ENCODE measurements around the gene SIAH3.

DNA sequence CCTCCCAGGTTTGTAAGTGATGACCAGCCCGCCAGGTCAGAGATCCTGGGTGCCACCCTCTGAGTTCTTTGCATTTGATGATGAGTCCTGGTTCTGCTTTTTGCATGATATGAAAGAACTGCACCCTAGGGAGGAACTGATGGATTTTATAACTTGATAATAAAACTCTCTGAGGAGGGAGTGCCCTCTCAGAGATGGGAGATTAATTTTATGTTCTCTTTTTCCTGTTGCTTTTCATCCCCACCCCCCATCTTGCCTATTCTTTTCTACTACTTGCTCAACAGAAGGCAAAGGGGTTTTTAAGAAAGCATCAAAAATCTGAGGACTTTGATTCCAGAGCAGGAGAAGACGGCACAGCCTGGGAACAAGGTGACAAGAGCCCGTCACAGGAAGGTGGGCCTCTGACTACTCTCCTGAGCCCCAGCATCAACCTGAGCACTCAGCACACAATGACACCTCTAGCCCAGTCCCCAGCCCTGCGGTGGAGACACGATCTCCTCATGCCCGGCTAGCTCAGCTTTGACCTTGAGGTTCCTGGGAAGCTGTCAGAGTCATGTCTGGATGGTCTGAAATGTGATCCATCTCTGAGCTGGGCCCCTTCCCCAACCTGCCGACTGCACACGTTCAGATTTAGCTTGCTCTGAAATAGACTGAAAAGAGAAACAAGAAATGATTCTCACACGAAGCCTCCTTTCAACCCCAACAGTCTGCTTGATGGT lies 69.1 kb downstream of the SIAH3 start:
- TF ChIP-seq, protein P1, sequence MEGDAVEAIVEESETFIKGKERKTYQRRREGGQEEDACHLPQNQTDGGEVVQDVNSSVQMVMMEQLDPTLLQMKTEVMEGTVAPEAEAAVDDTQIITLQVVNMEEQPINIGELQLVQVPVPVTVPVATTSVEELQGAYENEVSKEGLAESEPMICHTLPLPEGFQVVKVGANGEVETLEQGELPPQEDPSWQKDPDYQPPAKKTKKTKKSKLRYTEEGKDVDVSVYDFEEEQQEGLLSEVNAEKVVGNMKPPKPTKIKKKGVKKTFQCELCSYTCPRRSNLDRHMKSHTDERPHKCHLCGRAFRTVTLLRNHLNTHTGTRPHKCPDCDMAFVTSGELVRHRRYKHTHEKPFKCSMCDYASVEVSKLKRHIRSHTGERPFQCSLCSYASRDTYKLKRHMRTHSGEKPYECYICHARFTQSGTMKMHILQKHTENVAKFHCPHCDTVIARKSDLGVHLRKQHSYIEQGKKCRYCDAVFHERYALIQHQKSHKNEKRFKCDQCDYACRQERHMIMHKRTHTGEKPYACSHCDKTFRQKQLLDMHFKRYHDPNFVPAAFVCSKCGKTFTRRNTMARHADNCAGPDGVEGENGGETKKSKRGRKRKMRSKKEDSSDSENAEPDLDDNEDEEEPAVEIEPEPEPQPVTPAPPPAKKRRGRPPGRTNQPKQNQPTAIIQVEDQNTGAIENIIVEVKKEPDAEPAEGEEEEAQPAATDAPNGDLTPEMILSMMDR (IDR thresholded peaks at IDR 0.05) = no peak
- no peak for TF ChIP-seq POLR2A (IDR thresholded peaks at IDR 0.05)
